GM23338 (cell line): ENCODE results near the gene ZNHIT1. TPM values are rescaled to one million over a fixed set of nuclear protein-coding genes. Genes with fewer than 3 reads are reported as not detected.

ENCODE experiments used
- ATAC-seq: fragments of 200-7000 bp; cut with Tn5 transposase; 3 replicates; pipeline ENCODE4 v1.9.1; 2020
- DNase-seq: peaks from one replicate; pipeline ENCODE4 v3.0.0-alpha.2; 2015; ENCODE audit warnings: low spot score
- H2AFZ ChIP-seq: fragments of 200-600 bp; sonication (generic); 2 replicates; pipeline ENCODE4 v1.8.0; 2016; ENCODE audit warnings: antibody characterized with exemption, mild to moderate bottlenecking, moderate library complexity
- H3F3A ChIP-seq: fragments of 200-600 bp; sonication (generic); replicated peaks from 2 replicates; pipeline ENCODE4 v1.8.0; 2017; ENCODE audit warnings: antibody characterized with exemption, mixed run types, low read depth
- H3K27ac ChIP-seq: fragments of 200-600 bp; sonication (generic); 2 replicates; pipeline ENCODE4 v1.6.1; 2016; ENCODE audit warnings: low read depth
- H3K27me3 ChIP-seq: fragments of 200-600 bp; sonication (generic); 2 replicates; pipeline ENCODE4 v1.8.0; 2016; ENCODE audit warnings: mild to moderate bottlenecking, mixed run types, moderate library complexity; ENCODE audit not compliant: insufficient read depth
- H3K36me3 ChIP-seq: fragments of 200-600 bp; sonication (generic); 2 replicates; pipeline ENCODE4 v1.8.0; 2016; ENCODE audit warnings: mild to moderate bottlenecking; ENCODE audit not compliant: insufficient read depth
- H3K4me1 ChIP-seq: fragments of 200-600 bp; sonication (generic); 2 replicates; pipeline ENCODE4 v1.8.0; 2016; ENCODE audit warnings: mild to moderate bottlenecking, moderate library complexity; ENCODE audit not compliant: insufficient read depth
- H3K4me2 ChIP-seq: fragments of 200-600 bp; sonication (generic); 2 replicates; pipeline ENCODE4 v1.7.1; 2017; ENCODE audit warnings: mixed run types
- H3K4me3 ChIP-seq: fragments of 200-600 bp; sonication (generic); 2 replicates; pipeline ENCODE4 v1.6.1; 2016; ENCODE audit warnings: mixed run types
- H3K79me2 ChIP-seq: fragments of 200-600 bp; sonication (generic); replicated peaks from 2 replicates; pipeline ENCODE4 v1.8.0; 2017; ENCODE audit warnings: mild to moderate bottlenecking; ENCODE audit not compliant: insufficient read depth
- H3K9me2 ChIP-seq: fragments of 200-600 bp; sonication (generic); 2 replicates; pipeline ENCODE4 v1.8.0; 2017; ENCODE audit not compliant: insufficient read depth
- H4K20me1 ChIP-seq: fragments of 200-600 bp; sonication (generic); replicated peaks from 2 replicates; pipeline ENCODE4 v1.8.0; 2017; ENCODE audit warnings: mild to moderate bottlenecking; ENCODE audit not compliant: insufficient read depth
- H3K27ac Mint-ChIP-seq: 2 replicates; pipeline ENCODE4 v1.8.0; 2020; ENCODE audit warnings: inconsistent platforms, mild to moderate bottlenecking, moderate library complexity, mixed read lengths
- H3K27me3 Mint-ChIP-seq: 3 replicates; pipeline ENCODE4 v1.8.0; 2022; ENCODE audit warnings: low read depth, mild to moderate bottlenecking, moderate library complexity, mixed read lengths, inconsistent platforms; ENCODE audit not compliant: insufficient read depth, poor library complexity
- H3K36me3 Mint-ChIP-seq: 3 replicates; pipeline ENCODE4 v1.8.0; 2021; ENCODE audit warnings: low read depth, mild to moderate bottlenecking, inconsistent platforms, moderate library complexity, mixed read lengths
- H3K4me1 Mint-ChIP-seq: 3 replicates; pipeline ENCODE4 v1.8.0; 2020; ENCODE audit warnings: mild to moderate bottlenecking, inconsistent platforms, mixed read lengths
- H3K4me3 Mint-ChIP-seq: 3 replicates; pipeline ENCODE4 v1.8.0; 2021; ENCODE audit warnings: moderate library complexity, mild to moderate bottlenecking, inconsistent platforms, mixed read lengths
- H3K9me3 Mint-ChIP-seq: 3 replicates; pipeline ENCODE4 v1.8.0; 2020; ENCODE audit warnings: moderate library complexity, mild to moderate bottlenecking, inconsistent platforms, mixed read lengths
- EZH2 ChIP-seq: fragments of 200-600 bp; sonication (generic); IDR thresholded peaks from one replicate; pipeline ENCODE4 v1.8.0; 2017; ENCODE audit warnings: antibody characterized with exemption, mild to moderate bottlenecking, low read depth; ENCODE audit not compliant: unreplicated experiment
- EZH2phosphoT487 ChIP-seq: fragments of 200-600 bp; sonication (generic); IDR thresholded peaks from one replicate; pipeline ENCODE4 v1.8.1; 2018; ENCODE audit warnings: antibody characterized with exemption; ENCODE audit not compliant: unreplicated experiment
- JUNB ChIP-seq: IDR thresholded peaks from one replicate; pipeline ENCODE4 v1.6.1; 2016; ENCODE audit warnings: antibody characterized with exemption; ENCODE audit not compliant: unreplicated experiment
- NANOG ChIP-seq: IDR thresholded peaks from 2 replicates; pipeline ENCODE4 v1.6.1; 2016; ENCODE audit warnings: antibody characterized with exemption, borderline replicate concordance
- POLR2AphosphoS5 ChIP-seq: IDR thresholded peaks from 2 replicates; pipeline ENCODE4 v1.6.1; 2016; ENCODE audit warnings: antibody characterized with exemption, low read depth
- STAT1 ChIP-seq: IDR thresholded peaks from one replicate; pipeline ENCODE4 v1.6.1; 2016; ENCODE audit warnings: antibody characterized with exemption; ENCODE audit not compliant: unreplicated experiment
- ZNF462 ChIP-seq: fragments of 250-450 bp; sonication (Bioruptor Pico); IDR thresholded peaks from 2 replicates; pipeline ENCODE4 v1.5.0; 2020; ENCODE audit warnings: mild to moderate bottlenecking, moderate library complexity
- polyA plus RNA-seq: library from polyadenylated mRNA; unstranded; fragments of >200 nt; fragmentation: Nextera tagmentation; extraction: Ambion mirVana; gene quantifications from 2 replicates; pipeline ENCODE4 v1.2.1, GENCODE V29; 2016
- total RNA-seq: library from RNA; depleted of rRNA; stranded (reverse); fragments of >200 nt; shearing (Covaris generic); gene quantifications from 2 replicates; pipeline ENCODE4 v1.2.3, GENCODE V29; 2014
- TF ChIP-seq, protein P1 (sequence below), 2 experiments: fragments of 200-600 bp in 1 of 2; sonication (generic) in 1 of 2; conservative IDR thresholded peaks; 2 replicates each; pipeline versions ENCODE4 v1.5.1 to v1.6.1; 2016 to 2017; ENCODE audit warnings: antibody characterized with exemption in 2 of 2, low read depth in 2 of 2, mild to moderate bottlenecking in 2 of 2, moderate library complexity in 1 of 2
- TF ChIP-seq, protein P2 (sequence below): IDR thresholded peaks from 2 replicates; pipeline ENCODE4 v1.6.1; 2016; ENCODE audit warnings: antibody characterized with exemption

The ZNHIT1 gene
- total and polyA plus RNA-seq, 2 experiments from 2014 or later: 64.6 to 113 TPM

DNA sequence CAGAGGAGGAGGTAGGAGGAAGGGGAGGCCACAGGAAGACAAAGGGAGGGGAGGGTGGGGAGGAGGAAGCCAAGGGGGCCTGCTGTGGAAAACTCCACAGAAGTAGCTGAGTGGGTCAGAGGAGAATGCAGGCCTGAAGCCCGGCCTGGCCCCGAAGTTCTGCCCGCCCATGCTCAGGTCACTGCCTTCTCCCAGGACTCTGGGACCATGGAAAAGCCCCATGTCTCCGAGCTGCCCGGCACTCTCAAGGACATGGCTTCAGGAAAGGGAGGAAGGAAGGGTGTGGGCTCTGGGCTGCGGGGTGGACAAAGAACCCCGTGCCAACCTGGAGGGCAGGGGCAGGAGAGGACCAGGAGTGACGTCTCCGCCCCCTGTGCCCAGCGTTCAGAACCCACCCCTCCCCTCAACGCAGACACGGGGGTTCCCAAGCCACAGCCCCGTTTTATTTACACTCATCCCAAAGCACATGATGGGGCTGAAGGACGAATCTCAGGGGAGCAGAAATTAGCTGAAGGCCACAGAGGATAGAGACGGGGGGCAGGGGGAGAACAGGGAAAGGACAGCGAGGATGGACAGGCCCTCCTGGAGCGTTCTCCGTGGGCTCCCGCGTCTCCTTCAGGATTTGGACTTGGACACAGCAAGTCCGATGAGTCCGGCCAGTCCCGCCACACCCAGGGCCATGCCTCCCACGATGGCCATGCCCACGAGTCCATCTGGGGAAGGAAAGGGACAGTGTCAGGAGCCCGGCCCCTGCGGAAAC, 21.4 kb downstream of the ZNHIT1 start (continued):
- no peak for TF ChIP-seq ZNF462

DNA sequence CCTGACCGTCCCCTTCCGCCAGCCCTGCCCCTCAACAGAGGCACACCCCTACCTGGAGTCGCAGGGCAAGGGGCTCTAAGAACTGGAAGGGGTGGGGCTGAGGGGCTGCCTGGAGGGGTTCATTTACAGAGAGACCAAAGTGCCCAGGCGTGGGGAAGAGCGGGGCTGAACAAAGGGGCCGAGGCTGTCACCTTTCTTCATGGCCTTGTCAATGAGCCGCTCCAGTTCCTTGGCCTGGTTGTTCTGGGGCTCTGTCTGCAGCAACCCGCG, 21.9 kb downstream of the ZNHIT1 start:
- H3K27me3 Mint-ChIP-seq: peaks cover 22% of the 10 kb centered on the region
- no peak overlapping the region for H3K27ac Mint-ChIP-seq
- Histone ChIP-seq H3F3A (peaks cover 33% of the 10 kb centered on the region), H3K27me3 (no peaks in the 10 kb centered on the region), H3K4me2 (no peak overlapping the region), H3K79me2 (peaks cover 20% of the 10 kb centered on the region), H3K36me3 (no peaks in the 10 kb centered on the region), H2AFZ (no peak overlapping the region), H3K27ac (no peak overlapping the region), H3K4me3 (no peak overlapping the region), H4K20me1 (peaks cover 6% of the 10 kb centered on the region), H3K9me2 (no peaks in the 10 kb centered on the region), H3K4me1 (peaks cover 29% of the 10 kb centered on the region)
- no peak overlapping the region for H3K4me3 Mint-ChIP-seq
- peaks cover 20% of the 10 kb centered on the region for H3K36me3 Mint-ChIP-seq
- ATAC-seq (no peak), DNase-seq (no peak)
- no peaks in the 10 kb centered on the region for H3K9me3 Mint-ChIP-seq
- peaks cover 20% of the 10 kb centered on the region for H3K4me1 Mint-ChIP-seq
- no peak for TF ChIP-seq EZH2phosphoT487
- TF ChIP-seq STAT1: no peak
- TF ChIP-seq POLR2AphosphoS5: no peak
- TF ChIP-seq, protein P1, sequence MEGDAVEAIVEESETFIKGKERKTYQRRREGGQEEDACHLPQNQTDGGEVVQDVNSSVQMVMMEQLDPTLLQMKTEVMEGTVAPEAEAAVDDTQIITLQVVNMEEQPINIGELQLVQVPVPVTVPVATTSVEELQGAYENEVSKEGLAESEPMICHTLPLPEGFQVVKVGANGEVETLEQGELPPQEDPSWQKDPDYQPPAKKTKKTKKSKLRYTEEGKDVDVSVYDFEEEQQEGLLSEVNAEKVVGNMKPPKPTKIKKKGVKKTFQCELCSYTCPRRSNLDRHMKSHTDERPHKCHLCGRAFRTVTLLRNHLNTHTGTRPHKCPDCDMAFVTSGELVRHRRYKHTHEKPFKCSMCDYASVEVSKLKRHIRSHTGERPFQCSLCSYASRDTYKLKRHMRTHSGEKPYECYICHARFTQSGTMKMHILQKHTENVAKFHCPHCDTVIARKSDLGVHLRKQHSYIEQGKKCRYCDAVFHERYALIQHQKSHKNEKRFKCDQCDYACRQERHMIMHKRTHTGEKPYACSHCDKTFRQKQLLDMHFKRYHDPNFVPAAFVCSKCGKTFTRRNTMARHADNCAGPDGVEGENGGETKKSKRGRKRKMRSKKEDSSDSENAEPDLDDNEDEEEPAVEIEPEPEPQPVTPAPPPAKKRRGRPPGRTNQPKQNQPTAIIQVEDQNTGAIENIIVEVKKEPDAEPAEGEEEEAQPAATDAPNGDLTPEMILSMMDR (conservative IDR thresholded peaks at IDR 0.05; ENCODE audit: low read depth in 2 of 2): no peak
- no peak for TF ChIP-seq EZH2
- no peak for TF ChIP-seq NANOG
- no peak for TF ChIP-seq JUNB
- TF ChIP-seq, protein P2, sequence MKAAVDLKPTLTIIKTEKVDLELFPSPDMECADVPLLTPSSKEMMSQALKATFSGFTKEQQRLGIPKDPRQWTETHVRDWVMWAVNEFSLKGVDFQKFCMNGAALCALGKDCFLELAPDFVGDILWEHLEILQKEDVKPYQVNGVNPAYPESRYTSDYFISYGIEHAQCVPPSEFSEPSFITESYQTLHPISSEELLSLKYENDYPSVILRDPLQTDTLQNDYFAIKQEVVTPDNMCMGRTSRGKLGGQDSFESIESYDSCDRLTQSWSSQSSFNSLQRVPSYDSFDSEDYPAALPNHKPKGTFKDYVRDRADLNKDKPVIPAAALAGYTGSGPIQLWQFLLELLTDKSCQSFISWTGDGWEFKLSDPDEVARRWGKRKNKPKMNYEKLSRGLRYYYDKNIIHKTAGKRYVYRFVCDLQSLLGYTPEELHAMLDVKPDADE: no peak
